Right ventricle myocardium inferior (tissue), 1 donor: Measurements from ENCODE around the gene KRT6B. TPM values are rescaled to one million over a fixed set of nuclear protein-coding genes. Genes with fewer than 3 reads are reported as not detected.
"Not testable (repeated sequence)": the region's sequence is repeated elsewhere in the genome, so short reads cannot be mapped to it uniquely, and the experiment has no call there.

Source experiments
- ATAC-seq: fragments of 200-7000 bp; cut with Tn5 transposase; one replicate; pipeline ENCODE4 v1.9.1; 2020; ENCODE audit warnings: mild to moderate bottlenecking, moderate library complexity
- DNase-seq: peaks from one replicate; pipeline ENCODE4 v3.0.0; 2021; ENCODE audit errors: missing footprints
- intact Hi-C: fragments of 100-400 bp; cut with DNase I; formaldehyde crosslinking; loops from one replicate; pipeline ENCODE4 v1.11.0; 2022
- total RNA-seq: library from RNA; stranded (reverse); fragmentation: NEBNext Ultra II Directional; extraction: Animal tissue kit (Norgen Biotek cat#: 25700); gene quantifications from one replicate; pipeline ENCODE4 v1.2.1, GENCODE V29; 2021
- donor health status: DM: no; HTN: yes; CAD: no; lungs with severe emphysema.

Gene KRT6B
- total RNA-seq, 1 donor from 2014 or later = not detected

DNA sequence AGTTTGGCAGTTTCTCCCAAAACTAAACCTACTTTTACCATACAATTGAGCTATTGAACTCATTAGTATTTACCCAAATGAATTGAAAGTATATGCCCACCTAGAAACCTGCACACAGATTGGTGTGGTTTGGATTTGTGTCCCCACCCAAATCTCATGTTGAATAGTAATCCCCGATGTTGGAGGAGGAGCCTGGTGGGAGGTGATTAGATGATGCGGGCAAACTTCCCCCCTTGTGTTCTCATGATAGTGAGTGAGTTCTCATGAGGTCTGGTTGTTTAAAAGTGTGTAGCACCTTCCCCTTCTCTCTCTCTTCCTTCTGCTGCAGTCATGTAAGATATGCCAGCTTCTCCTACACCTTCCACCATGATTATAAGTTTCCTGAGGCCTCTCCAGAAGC lies 25.7 kb upstream of the KRT6B start:
- DNase-seq (no peak), ATAC-seq (no peak)
- intact Hi-C loops = no loop called here

DNA sequence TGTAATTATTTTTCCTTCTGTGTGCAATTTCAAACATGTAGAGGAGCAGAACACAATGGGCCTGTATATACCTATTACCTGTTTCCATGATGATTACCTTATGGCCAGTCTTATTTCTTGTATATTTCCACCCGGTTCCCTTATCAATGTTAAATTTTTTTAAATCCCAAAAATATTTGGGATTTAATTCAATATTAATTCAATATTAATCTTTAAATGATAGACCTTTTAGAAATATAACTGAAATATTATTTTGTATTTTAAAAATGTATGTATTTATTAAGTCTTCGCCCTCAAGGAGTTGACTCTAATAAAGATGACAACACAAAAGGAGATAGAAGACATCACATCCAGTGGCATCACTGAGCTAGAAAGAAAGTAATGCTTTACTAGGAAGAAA lies 22.3 kb upstream of the KRT6B start:
- no peak for DNase-seq
- intact Hi-C loops = no loop called here
- ATAC-seq = no peak

GRCh38 chr12:52473768-52474167 lies 21.8 kb upstream of the KRT6B start, which contains the start of gene KRT6C:
KRT6C (minus strand) TSS chr12:52473805; CDS start chr12:52473737, 68 bp downstream.
- ATAC-seq (no peak), DNase-seq (no peak)
- intact Hi-C loops = no loop called here

GRCh38 chr12:52469853-52470252 lies 17.9 kb upstream of the KRT6B start:
- DNase-seq (no peak), ATAC-seq (no peak)
- intact Hi-C loops = no loop called here

DNA sequence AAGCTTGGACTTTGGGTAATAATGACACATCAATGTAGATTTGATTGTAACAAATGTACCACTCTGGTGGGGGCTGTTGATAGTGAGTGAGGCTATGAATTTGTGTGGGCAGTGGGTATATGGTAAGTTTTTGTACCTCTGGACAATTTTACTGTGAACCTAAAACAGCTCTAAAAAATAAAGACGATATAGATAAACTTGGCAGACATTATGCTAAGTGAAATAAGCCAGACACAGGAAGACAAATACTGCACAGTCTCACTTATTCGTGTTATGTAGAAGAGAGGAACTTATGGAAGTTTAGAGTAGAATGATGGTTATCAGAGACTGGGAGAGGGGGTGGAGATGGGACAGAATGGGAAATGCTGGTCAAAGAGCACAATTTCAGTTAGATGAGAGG lies 13.0 kb upstream of the KRT6B start:
- ATAC-seq = no peak
- no peak for DNase-seq
- intact Hi-C loops = no loop called here

- ATAC-seq (no peak), DNase-seq (no peak)
- intact Hi-C loops = no loop called here
Observed at GRCh38 chr12:52461693-52462092, 9.7 kb upstream of the KRT6B start.

- DNase-seq (no peak), ATAC-seq (no peak)
- intact Hi-C loops = no loop called here
Observed at GRCh38 chr12:52458861-52459260, 6.9 kb upstream of the KRT6B start.

DNA sequence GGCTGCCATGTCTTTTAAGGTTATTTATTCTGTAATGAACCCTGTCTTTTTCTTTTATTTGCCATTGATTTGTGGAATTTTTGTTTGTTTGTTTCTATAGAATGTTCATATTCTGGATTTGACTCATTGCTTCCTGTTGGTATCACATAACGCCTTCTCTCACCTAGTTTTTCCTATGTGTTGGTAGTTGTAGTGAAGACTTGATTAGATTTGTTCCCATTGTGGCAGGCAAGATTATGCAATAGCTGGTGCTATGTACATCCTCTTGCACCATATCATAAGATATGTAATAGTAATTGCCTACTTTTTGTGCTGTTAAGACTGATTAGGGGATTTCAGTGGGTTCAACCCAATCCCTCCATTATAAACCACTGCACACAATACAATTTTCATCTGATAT lies 3.9 kb upstream of the KRT6B start:
- DNase-seq (no peak), ATAC-seq (no peak)
- intact Hi-C loops = no loop called here

DNA sequence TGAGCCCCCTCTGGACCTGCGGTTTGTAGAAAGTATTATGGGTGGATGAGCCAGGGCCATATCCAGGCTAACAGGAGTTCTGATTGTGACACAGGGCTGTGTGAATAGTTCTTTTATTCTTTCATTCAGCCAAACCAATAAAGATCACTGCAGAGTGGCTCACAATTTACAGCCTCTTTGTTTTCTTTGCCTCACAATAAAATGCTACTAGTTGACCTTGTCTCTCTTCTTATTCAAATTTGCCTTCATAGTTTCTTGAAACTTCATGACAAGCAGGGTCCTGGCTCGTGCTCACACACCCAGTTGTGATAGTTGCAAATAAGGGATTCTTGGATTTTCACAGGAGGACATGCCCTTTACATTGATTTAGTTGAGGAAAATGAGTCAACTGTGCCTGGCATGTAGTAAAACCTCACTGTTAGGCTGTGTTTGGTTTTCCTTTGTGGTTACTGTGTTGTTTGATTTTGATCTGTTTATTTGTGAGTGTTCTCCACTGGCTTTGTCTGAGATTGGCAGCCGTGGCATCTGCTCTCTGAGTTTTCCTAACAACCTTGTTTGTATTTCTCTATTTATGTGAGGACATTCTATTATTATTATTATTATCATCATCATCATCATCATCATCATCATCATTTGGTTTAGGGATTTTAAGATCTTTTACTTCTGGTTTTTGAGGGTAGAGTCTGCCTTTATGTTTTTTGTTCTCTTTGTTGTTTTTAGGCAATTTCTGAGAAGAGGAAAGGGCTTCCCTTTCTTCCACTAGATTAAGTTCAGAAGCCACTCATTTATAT lies 2.7 kb upstream of the KRT6B start:
- DNase-seq = no peak
- intact Hi-C loops = no loop called here
- ATAC-seq = no peak

DNA sequence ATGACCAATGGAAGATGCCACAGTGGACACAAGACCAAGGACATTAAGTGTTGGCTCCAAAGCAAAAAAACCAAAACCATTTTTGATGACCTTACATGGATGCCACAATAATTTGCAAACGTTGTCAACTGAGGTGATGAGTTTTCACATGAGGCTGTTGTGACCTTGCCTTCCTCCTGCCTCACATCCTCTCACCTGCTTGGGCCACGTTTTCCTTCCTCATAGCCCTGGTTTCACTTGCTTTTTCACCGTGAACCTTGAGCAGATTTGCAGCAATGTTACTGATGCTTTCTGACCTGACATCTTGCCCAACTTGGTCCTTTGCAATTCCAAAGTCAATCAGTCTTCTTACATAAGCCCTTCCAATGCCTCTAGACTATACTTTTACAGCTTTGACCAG lies 3.7 kb downstream of the KRT6B start:
- intact Hi-C loops = no loop called here
- no peak for DNase-seq
- no peak for ATAC-seq

DNA sequence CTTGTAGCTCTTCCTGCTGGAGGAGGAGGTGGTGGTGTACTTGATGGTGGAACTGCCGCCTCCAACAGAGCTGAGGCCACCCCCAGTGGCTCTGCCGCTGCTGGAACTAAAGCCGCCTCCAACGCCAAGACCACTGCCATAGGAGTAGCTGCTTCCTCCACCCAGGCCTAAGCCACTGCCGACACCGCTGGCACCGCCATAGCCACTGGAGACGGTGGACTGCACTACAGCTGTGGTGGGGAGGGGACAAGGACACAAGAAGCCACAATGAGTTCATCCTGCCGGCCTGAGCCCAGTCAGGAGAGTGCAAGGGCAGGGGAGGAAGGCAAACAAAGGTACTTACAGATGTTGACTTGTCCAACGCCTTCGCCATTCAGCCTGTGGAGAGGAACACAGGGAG lies 4.8 kb downstream of the KRT6B start:
- DNase-seq, intact Hi-C loops, ATAC-seq: not testable (repeated sequence)

- ATAC-seq = no peak
- intact Hi-C loops = no loop called here
- DNase-seq = no peak
Observed at GRCh38 chr12:52446367-52447045, 5.4 kb downstream of the KRT6B start.

DNA sequence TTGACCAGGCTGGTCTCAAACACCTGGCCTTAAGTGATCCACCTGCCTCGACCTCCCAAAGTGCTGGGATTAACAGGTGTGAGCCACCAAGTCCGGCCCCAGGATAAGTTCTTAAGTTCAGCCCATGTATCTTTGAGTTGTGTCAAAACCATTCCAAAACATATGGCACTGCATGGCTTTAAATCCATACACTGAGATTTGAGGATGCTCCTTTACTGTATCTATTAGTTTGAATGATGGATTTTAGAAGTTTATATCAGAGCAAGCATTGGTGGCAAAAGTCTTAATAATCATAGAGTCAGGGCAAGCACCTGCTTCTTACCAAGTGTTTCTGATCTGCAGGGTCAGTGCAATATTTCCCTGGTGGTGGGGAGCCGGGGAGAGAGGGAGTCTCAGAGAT lies 6.1 kb downstream of the KRT6B start:
- no peak for DNase-seq
- ATAC-seq = no peak
- intact Hi-C loops = no loop called here

DNA sequence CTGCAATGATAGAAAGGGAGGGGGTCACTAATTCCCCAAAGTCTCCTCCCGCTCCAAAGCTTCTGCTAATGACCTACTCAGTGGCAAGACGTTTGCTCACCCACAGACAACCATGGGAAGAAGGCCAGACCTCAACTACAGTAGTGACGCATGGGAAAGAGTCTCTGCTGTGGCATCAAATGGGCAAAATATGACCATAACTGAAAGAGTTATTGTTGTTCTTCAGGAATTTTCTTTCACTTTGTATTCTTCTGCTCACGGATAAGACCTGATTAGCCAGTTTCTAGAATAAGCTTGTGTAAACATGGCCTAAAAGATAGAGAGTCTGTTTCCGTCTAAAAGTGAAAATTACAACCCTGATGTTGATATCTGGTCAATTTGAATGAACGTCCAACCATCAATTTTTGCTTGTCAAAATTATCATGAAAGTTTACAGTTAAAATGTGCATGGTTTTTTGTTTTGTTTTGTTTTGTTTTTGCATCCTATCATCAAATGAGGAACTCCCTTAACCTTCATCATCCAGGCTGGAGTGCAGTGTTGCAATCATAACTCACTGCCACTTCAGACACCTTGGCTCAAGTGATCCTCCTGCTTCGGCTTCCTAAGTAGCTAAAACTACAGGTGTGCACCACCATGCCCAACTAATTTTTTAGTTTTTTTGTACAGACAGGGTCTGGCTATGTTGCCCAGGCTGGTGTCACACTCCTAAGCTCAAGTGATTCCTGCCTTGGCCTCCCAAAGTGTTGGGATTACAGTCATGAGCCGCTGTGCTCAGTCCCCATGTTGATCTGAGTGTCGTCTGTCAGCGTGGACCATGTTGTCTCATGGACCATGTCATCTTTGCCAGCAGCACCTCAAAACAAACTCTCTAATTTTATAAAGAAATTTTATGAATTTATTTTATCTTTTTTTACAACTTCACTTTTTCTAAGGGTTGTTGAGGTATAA lies 7.0 kb downstream of the KRT6B start:
- ATAC-seq (no peak), DNase-seq (no peak)
- intact Hi-C loops = no loop called here

DNA sequence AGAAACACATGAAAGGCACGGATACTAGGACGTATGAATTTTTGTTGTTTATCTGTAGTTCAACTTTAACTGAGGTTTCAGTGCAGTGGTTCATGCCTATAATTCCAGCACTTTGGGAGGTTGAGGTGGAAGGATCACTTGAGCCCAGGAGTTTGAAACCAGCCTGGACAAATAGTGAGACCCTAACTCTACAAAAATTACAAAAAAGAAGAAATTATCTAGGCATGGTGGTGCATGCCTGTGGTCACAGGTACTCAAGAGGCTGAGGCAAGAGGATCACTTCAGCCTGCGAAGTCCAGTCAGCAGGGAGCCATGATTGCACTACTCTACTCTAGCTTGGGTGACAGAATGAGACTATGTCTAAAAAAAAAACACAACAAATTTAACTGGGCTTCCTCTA lies 8.0 kb downstream of the KRT6B start:
- no peak for ATAC-seq
- no peak for DNase-seq
- intact Hi-C loops = no loop called here

DNA sequence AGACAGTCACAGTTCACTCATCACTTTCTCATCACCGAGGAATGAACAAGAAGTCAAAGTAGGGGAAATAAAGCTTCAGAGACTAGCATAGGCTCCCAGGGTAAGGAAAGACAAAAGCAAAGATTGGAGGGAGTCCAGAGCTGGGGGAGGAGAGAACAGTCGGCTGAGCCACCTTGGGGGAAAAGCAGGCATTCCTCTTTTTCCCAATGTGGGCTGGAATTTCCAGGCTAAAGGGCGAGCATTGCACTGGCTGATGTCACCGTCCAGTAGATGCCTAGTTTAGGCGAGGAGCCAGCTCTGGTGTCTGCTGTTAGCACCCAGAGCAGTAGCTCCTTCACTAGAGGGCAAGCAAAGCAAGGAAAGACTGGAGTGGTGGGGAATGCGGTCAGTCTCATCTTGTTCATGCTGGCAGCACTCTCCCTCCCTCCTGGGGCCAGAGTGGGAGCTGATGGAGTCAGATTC lies 9.3 kb downstream of the KRT6B start:
- intact Hi-C loops = no loop called here
- ATAC-seq (no peak), DNase-seq (no peak)

DNA sequence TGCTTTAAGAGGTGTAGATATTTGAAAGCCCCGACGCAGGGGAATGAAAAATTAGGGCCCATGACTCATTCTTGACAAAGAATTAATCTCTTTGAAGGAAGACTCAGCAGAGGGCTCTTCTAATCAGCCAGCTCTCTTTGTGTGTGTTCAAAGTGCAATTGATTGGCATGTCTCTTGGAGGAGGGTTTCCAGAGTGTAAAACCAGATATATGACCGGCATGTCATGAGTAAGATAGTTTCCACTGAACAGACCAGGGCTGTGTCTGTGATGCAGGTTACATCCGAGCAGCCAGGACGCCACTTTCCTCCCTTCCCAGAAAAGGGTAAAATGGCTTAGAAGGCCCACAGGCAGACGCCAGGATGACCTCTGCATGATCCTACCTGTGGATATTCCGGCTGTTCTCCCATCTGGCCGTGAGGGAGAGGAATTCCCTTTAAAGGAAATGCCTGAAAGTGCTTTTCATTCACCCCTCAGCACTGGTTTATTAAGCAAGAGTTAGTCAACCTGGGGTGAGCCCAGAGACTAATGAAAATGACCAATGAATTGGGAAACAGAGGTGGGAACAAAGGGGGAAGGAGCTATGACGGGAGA lies 10.5 kb downstream of the KRT6B start:
- DNase-seq (no peak), ATAC-seq (no peak)
- intact Hi-C loops = no loop called here

DNA sequence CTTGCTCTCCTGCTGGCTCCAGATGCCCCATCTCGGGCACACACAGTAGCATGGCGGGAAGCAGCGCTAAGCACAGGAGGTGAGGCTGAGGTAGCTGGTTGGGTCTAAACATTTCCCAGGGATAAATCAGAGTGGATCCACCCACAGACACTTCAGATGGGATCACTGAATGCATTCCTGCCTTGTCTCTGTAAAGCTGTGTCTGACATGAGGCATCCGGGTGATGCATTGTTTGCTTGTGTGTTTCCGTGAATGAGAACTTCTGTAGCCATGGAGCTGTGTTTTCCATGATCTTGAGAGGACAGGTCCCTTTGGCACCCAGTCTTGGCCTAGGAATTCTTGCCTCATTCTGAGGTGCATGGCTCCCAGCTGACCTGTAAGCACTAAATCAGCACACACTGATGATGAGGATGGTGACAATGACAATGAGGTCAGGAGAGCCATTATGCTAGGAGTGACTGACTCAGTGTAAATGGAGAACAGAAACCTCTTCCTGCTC lies 11.1 kb downstream of the KRT6B start:
- DNase-seq (no peak), ATAC-seq (peak; percentile 15)
- intact Hi-C loops = no loop called here

DNA sequence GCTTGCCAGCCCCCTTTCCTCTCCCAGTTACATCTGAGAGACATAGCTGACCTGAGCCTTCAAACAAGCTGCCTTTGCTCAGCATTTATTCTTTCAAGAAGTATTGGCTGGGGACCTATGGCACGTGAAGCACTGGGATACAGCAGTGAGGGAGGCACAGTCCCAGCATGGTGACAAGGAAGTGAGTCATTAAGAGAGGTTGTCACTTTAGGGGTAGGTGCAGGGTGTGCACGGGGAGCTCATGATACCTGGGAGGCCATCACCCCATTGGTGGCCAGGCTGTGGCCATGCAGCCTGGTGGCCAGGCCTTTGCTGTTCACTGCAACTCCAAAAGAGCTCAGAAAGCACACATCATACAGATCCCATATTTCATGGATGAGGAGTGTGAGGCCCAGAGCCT lies 12.1 kb downstream of the KRT6B start:
- no peak for ATAC-seq
- intact Hi-C loops = no loop called here
- no peak for DNase-seq
